HepG2 (cell line): ENCODE results near the gene APOA1. TPM values are rescaled to one million over a fixed set of nuclear protein-coding genes. Genes with fewer than 3 reads are reported as not detected.

ENCODE experiments used
- BRF2 ChIP-seq: sonication (generic); formaldehyde crosslinking; IDR thresholded peaks from 2 replicates; pipeline ENCODE4 v1.8.1; 2022; ENCODE audit warnings: mild to moderate bottlenecking, missing genetic modification reagents
- CEBPZ ChIP-seq: IDR thresholded peaks from 2 replicates; pipeline ENCODE4 v1.6.1; 2012; ENCODE audit warnings: low read length, improper control_type of control experiment
- FOXA1 ChIP-seq, 2 experiments: fragments of 450-650 bp in 1 of 2; sonication (generic) in 1 of 2; formaldehyde crosslinking in 1 of 2; IDR thresholded peaks; 2 replicates each; pipeline versions ENCODE4 v1.4.0 to v1.6.1; 2016 to 2020; ENCODE audit warnings: missing genetic modification reagents in 1 of 2
- MLXIP ChIP-seq: sonication (generic); formaldehyde crosslinking; IDR thresholded peaks from 2 replicates; pipeline ENCODE4 v1.9.0; 2021; ENCODE audit warnings: missing genetic modification reagents, borderline replicate concordance
- MTF1 ChIP-seq: sonication (generic); formaldehyde crosslinking; IDR thresholded peaks from 2 replicates; pipeline ENCODE4 v1.5.0; 2020; ENCODE audit warnings: missing genetic modification reagents
- TRIM22 ChIP-seq: fragments of 450-650 bp; IDR thresholded peaks from 2 replicates; pipeline ENCODE4 v1.6.1; 2017
- TSC22D2 ChIP-seq: sonication (generic); formaldehyde crosslinking; IDR thresholded peaks from 2 replicates; pipeline ENCODE4 v1.5.1; 2020; ENCODE audit warnings: missing genetic modification reagents, mild to moderate bottlenecking, borderline replicate concordance
- ZMYM3 ChIP-seq: sonication (generic); formaldehyde crosslinking; IDR thresholded peaks from 2 replicates; pipeline ENCODE4 v1.5.1; 2020; ENCODE audit warnings: mild to moderate bottlenecking, missing genetic modification reagents
- ZNF629 ChIP-seq: sonication (generic); formaldehyde crosslinking; conservative IDR thresholded peaks from 2 replicates; pipeline ENCODE4 v1.5.0; 2020; ENCODE audit warnings: missing genetic modification reagents
- polyA plus RNA-seq, 8 experiments: library from polyadenylated mRNA; depleted of rRNA in 3 of 8; stranded (reverse) in 7 of 8; unstranded in 1 of 8; fragments of >200 nt; fragmentation: Illumina TruSeq in 4 of 8; extraction: Trizol in 4 of 8; gene quantifications; 2 replicates each; pipeline versions ENCODE4 v1.2.1 to v1.2.3, GENCODE V29; 2011 to 2016; ENCODE audit warnings: low read depth in 4 of 8, missing spikeins in 1 of 8, mixed read lengths in 1 of 8; ENCODE audit not compliant: insufficient read depth in 1 of 8
- total RNA-seq, 5 experiments: library from RNA; depleted of rRNA; stranded (reverse); fragments of >200 nt; fragmentation: Illumina TruSeq; extraction: Trizol; gene quantifications; 2 replicates each; pipeline ENCODE4 v1.2.3, GENCODE V29; 2016; ENCODE audit warnings: low read depth in 1 of 5
- TF ChIP-seq, protein P1 (sequence below): sonication (generic); formaldehyde crosslinking; IDR thresholded peaks from 2 replicates; pipeline ENCODE4 v1.4.0; 2020; ENCODE audit warnings: mild to moderate bottlenecking, missing genetic modification reagents

Gene APOA1
- total and polyA plus RNA-seq, 2 of the 13 experiments (the other 11 are each of a cell fraction or from before 2014, with no cell fraction given) = 1,973 to 5,485 TPM

GRCh38 chr11:116826751-116827431 is 10.5 kb downstream of the APOA1 start (continued):
- TF ChIP-seq MLXIP (CRISPR knock-in tag) (peak; percentile 97), ZMYM3 (CRISPR knock-in tag) (peak; percentile 100), ZNF629 (peak; percentile 26; the same call in 1 of the 2 replicates), TRIM22 (no peak), BRF2 (CRISPR knock-in tag) (no peak; the same call in 1 of the 2 replicates), TSC22D2 (no peak; the same call in 1 of the 2 replicates), FOXA1 (IDR thresholded peaks at IDR 0.05) (no peak), FOXA1 (CRISPR knock-in tag; IDR thresholded peaks at IDR 0.05) (no peak), MTF1 (CRISPR knock-in tag) (no peak), CEBPZ (no peak)
- TF ChIP-seq, protein P1, sequence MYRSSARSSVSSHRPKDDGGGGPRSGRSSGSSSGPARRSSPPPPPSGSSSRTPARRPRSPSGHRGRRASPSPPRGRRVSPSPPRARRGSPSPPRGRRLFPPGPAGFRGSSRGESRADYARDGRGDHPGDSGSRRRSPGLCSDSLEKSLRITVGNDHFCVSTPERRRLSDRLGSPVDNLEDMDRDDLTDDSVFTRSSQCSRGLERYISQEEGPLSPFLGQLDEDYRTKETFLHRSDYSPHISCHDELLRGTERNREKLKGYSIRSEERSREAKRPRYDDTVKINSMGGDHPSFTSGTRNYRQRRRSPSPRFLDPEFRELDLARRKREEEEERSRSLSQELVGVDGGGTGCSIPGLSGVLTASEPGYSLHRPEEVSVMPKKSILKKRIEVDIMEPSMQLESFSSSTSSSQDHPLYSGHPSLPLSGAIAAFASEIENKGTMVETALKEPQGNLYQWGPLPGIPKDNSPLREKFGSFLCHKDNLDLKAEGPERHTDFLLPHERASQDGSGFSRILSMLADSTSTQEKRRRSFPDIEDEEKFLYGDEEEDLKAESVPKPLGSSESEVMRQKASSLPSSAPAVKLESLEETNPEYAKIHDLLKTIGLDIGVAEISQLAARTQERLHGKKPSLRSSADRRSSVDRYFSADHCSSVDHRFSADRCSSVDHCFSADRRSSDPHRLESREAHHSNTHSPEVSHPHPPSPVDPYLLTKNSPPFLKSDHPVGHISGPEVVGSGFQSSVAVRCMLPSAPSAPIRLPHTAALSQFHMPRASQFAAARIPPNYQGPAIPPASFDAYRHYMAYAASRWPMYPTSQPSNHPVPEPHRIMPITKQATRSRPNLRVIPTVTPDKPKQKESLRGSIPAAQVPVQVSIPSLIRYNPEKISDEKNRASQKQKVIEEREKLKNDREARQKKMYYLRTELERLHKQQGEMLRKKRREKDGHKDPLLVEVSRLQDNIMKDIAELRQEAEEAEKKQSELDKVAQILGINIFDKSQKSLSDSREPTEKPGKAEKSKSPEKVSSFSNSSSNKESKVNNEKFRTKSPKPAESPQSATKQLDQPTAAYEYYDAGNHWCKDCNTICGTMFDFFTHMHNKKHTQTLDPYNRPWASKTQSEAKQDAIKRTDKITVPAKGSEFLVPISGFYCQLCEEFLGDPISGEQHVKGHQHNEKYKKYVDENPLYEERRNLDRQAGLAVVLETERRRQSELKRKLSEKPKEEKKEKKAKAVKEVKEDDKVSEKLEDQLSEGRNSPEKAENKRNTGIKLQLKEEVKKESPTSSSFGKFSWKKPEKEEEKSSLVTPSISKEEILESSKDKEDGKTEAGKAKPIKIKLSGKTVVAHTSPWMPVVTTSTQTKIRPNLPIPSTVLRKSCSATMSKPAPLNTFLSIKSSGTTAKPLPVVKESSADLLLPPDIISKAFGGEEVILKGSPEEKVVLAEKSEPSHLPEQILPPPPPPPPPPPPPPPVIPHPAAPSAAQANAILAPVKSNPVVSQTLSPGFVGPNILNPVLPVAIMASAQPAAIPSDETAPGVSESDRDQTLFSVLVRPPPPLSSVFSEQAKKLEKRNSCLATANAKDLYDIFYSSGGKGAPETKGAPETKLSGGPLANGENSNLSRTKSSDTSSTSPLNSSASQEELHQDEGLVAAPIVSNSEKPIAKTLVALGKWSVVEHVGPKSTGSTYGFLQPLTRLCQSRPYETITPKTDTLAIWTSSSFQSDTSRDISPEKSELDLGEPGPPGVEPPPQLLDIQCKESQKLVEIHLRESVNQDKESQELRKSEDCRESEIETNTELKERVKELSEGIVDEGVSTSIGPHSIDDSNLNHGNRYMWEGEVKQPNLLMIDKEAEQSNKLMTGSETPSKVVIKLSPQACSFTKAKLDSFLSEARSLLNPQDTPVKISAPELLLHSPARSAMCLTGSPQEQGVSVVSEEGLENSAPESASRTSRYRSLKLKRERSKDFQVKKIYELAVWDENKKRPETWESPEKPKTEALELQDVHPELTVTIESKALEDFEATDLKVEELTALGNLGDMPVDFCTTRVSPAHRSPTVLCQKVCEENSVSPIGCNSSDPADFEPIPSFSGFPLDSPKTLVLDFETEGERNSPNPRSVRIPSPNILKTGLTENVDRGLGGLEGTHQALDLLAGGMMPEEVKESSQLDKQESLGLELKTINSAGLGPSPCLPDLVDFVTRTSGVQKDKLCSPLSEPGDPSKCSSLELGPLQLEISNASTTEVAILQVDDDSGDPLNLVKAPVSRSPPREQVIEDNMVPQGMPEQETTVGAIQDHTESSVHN = peak; percentile 59; the same call in 1 of the 2 replicates
